B cell (primary cell): Measurements from ENCODE around the gene TMEM236.

Experiments used
- CTCF ChIP-seq: fragments of 200-600 bp; IDR thresholded peaks from one replicate; pipeline ENCODE4 v1.8.0; 2022; ENCODE audit warnings: antibody characterized with exemption, mild to moderate bottlenecking
- EZH2 ChIP-seq: IDR thresholded peaks from 2 replicates; pipeline ENCODE4 v1.6.1; 2012; ENCODE audit warnings: borderline replicate concordance, low read depth, mild to moderate bottlenecking, moderate library complexity, low read length; ENCODE audit not compliant: insufficient read depth, poor library complexity, severe bottlenecking

GRCh38 chr10:17805330-17805729 is 53.3 kb downstream of the TMEM236 start:
- TF ChIP-seq CTCF (no peak), EZH2 (no peak)
